Mesenchymal stem cell (in vitro differentiated cells and primary cell): ENCODE data around the gene CDC42BPG.

Experiments
- DNase-seq: peaks from one replicate; pipeline ENCODE4 v3.0.0-alpha.2; 2013
- H2AFZ ChIP-seq: one replicate; pipeline ENCODE4 v1.6.1; 2013; ENCODE audit warnings: low read depth, mild to moderate bottlenecking, control low read depth, inconsistent platforms, low read length, moderate library complexity
- H2AK5ac ChIP-seq: 2 replicates; pipeline ENCODE4 v1.6.1; 2013; ENCODE audit warnings: low read length, moderate library complexity, mild to moderate bottlenecking, inconsistent platforms; ENCODE audit not compliant: severe bottlenecking
- H2BK120ac ChIP-seq: one replicate; pipeline ENCODE4 v1.6.1; 2013; ENCODE audit warnings: low read depth, mild to moderate bottlenecking, inconsistent platforms, low read length, moderate library complexity
- H2BK12ac ChIP-seq, 2 experiments: one replicate each; pipeline ENCODE4 v1.6.1; 2013; ENCODE audit warnings: inconsistent platforms in 2 of 2, low read length in 2 of 2, mild to moderate bottlenecking in 2 of 2, moderate library complexity in 2 of 2, control low read depth in 1 of 2
- H2BK15ac ChIP-seq: one replicate; pipeline ENCODE4 v1.6.1; 2013; ENCODE audit warnings: mild to moderate bottlenecking, low read depth, inconsistent platforms; ENCODE audit not compliant: poor library complexity, severe bottlenecking
- H2BK5ac ChIP-seq: 2 replicates; pipeline ENCODE4 v1.6.1; 2013; ENCODE audit warnings: low read depth, mild to moderate bottlenecking, low read length, control low read depth, inconsistent platforms; ENCODE audit not compliant: poor library complexity, severe bottlenecking
- H3K14ac ChIP-seq, 2 experiments: one replicate each; pipeline ENCODE4 v1.6.1; 2013; ENCODE audit warnings: inconsistent platforms in 2 of 2, low read length in 2 of 2, control low read depth in 1 of 2, mild to moderate bottlenecking in 1 of 2, moderate library complexity in 1 of 2
- H3K18ac ChIP-seq, 2 experiments: one replicate each; pipeline ENCODE4 v1.6.1; 2013; ENCODE audit warnings: inconsistent platforms in 2 of 2, low read length in 2 of 2, control low read depth in 1 of 2, low read depth in 1 of 2, mild to moderate bottlenecking in 1 of 2
- H3K23ac ChIP-seq, 2 experiments: one replicate each; pipeline ENCODE4 v1.6.1; 2013; ENCODE audit warnings: inconsistent platforms in 2 of 2, low read length in 2 of 2, mild to moderate bottlenecking in 2 of 2, moderate library complexity in 2 of 2, control low read depth in 1 of 2
- H3K27ac ChIP-seq: 2 replicates; pipeline ENCODE4 v1.5.1; 2013; ENCODE audit warnings: mild to moderate bottlenecking, moderate library complexity, low read length, control low read depth, inconsistent platforms; ENCODE audit not compliant: poor library complexity, severe bottlenecking
- H3K27me3 ChIP-seq, 2 experiments: 2 replicates each; pipeline versions ENCODE4 v1.6.1 to v1.7.0; 2013; ENCODE audit warnings: low read length in 2 of 2, mild to moderate bottlenecking in 2 of 2, moderate library complexity in 2 of 2, control low read depth in 1 of 2, inconsistent platforms in 1 of 2; ENCODE audit not compliant: control insufficient read depth in 1 of 2, insufficient read depth in 1 of 2
- H3K36me3 ChIP-seq, 2 experiments: 2 replicates each; pipeline versions ENCODE4 v1.6.1 to v1.7.0; 2013; ENCODE audit warnings: low read length in 2 of 2, control low read depth in 1 of 2, inconsistent platforms in 1 of 2, low read depth in 1 of 2, mild to moderate bottlenecking in 1 of 2; ENCODE audit not compliant: insufficient read depth in 2 of 2, control insufficient read depth in 1 of 2
- H3K4ac ChIP-seq, 2 experiments: one replicate each; pipeline ENCODE4 v1.6.1; 2013; ENCODE audit warnings: inconsistent platforms in 2 of 2, low read length in 2 of 2, mild to moderate bottlenecking in 2 of 2, moderate library complexity in 2 of 2, control low read depth in 1 of 2, low read depth in 1 of 2
- H3K4me1 ChIP-seq: 2 replicates; pipeline ENCODE4 v1.6.1; 2013; ENCODE audit warnings: low read depth, low read length, control low read depth; ENCODE audit not compliant: control insufficient read depth, insufficient read depth
- H3K4me2 ChIP-seq: 2 replicates; pipeline ENCODE4 v1.6.1; 2013; ENCODE audit warnings: low read length, mild to moderate bottlenecking, inconsistent platforms; ENCODE audit not compliant: poor library complexity, severe bottlenecking
- H3K4me3 ChIP-seq, 2 experiments: 2 replicates each; pipeline versions ENCODE4 v1.5.1 to v1.7.0; 2013; ENCODE audit warnings: low read length in 2 of 2, mild to moderate bottlenecking in 2 of 2, control low read depth in 1 of 2, low read depth in 1 of 2; ENCODE audit not compliant: insufficient read depth in 1 of 2
- H3K79me1 ChIP-seq: replicated peaks from 2 replicates; pipeline ENCODE4 v1.6.1; 2013; ENCODE audit warnings: mild to moderate bottlenecking, control low read depth, low read length, inconsistent platforms; ENCODE audit not compliant: poor library complexity, severe bottlenecking
- H3K9ac ChIP-seq: 2 replicates; pipeline ENCODE4 v1.7.0; 2013; ENCODE audit warnings: mild to moderate bottlenecking, low read length, moderate library complexity
- H3K9me3 ChIP-seq: 2 replicates; pipeline ENCODE4 v1.7.0; 2013; ENCODE audit warnings: mild to moderate bottlenecking, low read length; ENCODE audit not compliant: control insufficient read depth
- H4K8ac ChIP-seq: one replicate; pipeline ENCODE4 v1.6.1; 2013; ENCODE audit warnings: inconsistent platforms, mild to moderate bottlenecking, low read length, moderate library complexity
- H4K91ac ChIP-seq: one replicate; pipeline ENCODE4 v1.6.1; 2013; ENCODE audit warnings: mild to moderate bottlenecking, low read length, inconsistent platforms
- WGBS: methylation state at CpG from one replicate; pipeline ENCODE4 v1.1.7; 2013; ENCODE audit warnings: mixed read lengths; 5-methylcytosine and 5-hydroxymethylcytosine counted together

The CDC42BPG gene

DNA sequence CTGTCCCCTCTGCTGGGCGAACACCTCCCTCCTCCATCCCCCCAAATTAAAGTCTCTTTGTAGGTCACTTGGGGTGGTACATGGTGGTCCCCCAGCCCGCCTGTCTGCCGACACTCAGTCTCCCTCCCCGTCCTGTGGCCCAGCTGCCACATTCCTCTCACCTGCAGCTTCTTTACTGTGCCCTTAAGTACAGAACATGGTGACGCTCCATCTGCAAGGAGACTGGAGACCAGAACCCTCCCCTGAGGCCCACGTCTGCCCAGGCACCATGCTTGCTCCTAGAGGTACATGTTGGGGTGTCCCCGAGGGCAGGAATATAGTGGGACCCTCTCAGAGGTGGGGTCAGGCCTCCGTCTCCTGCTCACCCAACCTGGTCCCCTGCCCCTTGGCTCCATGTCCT, 39.6 kb upstream of the CDC42BPG start:
- Histone ChIP-seq H2BK12ac (no peak overlapping the region), H3K9me3 (no peaks in the 10 kb centered on the region), H3K23ac (no peak overlapping the region), H3K4ac (no peak overlapping the region), H4K8ac (no peak overlapping the region), H3K14ac (no peak overlapping the region), H2BK5ac (no peak overlapping the region), H3K79me1 (peaks cover 3% of the 10 kb centered on the region), H2AK5ac (no peak overlapping the region), H2BK120ac (no peak overlapping the region), H4K91ac (no peak overlapping the region), H3K18ac (no peak overlapping the region), H3K4me2 (no peak overlapping the region), H2AFZ (no peak overlapping the region), H3K9ac (no peak overlapping the region), H2BK15ac (no peak overlapping the region), H3K36me3 (no peaks in the 10 kb centered on the region), H3K4me1 (peaks cover 20% of the 10 kb centered on the region), H3K27ac (no peak overlapping the region), H3K4me3 (no peak overlapping the region), H3K27me3 (no peaks in the 10 kb centered on the region)
- 89% methylated on average over 8 of the region's 8 CpGs for WGBS
- DNase-seq, result no peak

DNA sequence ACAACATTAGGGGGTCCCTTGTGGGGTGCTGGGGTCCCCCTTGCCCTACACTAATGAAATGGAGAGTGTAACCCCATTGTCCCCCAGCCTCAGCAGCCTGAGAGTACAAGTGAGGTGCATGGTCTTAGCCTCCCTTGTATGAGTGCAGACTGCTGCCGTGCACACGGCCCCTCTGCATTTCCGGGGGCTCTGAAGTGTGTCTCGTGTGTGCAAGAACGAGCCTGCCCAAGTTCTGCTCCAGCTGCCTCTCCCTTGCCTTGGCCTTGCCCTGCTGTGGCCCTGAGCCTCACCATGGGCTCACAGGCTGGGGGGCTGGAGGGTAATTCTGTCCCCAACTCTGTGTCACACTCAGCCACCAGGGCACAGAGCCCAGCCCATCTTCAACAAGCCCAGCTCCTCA, 39.1 kb upstream of the CDC42BPG start:
- no peak overlapping the region for H3K4ac ChIP-seq
- peaks cover 15% of the 10 kb centered on the region for H3K4me1 ChIP-seq
- no peak overlapping the region for H3K23ac ChIP-seq
- H3K79me1 ChIP-seq, result peaks cover 3% of the 10 kb centered on the region
- H2AK5ac ChIP-seq, result no peak overlapping the region
- H3K9me3 ChIP-seq, result no peaks in the 10 kb centered on the region
- no peak overlapping the region for H2AFZ ChIP-seq
- no peaks in the 10 kb centered on the region for H3K27me3 ChIP-seq
- 93% methylated on average over 5 of the region's 5 CpGs for WGBS
- no peak overlapping the region for H3K27ac ChIP-seq
- H3K18ac ChIP-seq, result no peak overlapping the region
- H4K91ac ChIP-seq, result peak overlapping the region; percentile 6
- no peak overlapping the region for H2BK15ac ChIP-seq
- H3K9ac ChIP-seq, result no peak overlapping the region
- no peak overlapping the region for H2BK12ac ChIP-seq
- no peak overlapping the region for H2BK120ac ChIP-seq
- no peak overlapping the region for H2BK5ac ChIP-seq
- H3K36me3 ChIP-seq, result no peaks in the 10 kb centered on the region
- no peak overlapping the region for H3K4me2 ChIP-seq
- no peak overlapping the region for H3K14ac ChIP-seq
- DNase-seq, result no peak
- peak overlapping the region; percentile 19 for H4K8ac ChIP-seq
- H3K4me3 ChIP-seq, result no peak overlapping the region

DNA sequence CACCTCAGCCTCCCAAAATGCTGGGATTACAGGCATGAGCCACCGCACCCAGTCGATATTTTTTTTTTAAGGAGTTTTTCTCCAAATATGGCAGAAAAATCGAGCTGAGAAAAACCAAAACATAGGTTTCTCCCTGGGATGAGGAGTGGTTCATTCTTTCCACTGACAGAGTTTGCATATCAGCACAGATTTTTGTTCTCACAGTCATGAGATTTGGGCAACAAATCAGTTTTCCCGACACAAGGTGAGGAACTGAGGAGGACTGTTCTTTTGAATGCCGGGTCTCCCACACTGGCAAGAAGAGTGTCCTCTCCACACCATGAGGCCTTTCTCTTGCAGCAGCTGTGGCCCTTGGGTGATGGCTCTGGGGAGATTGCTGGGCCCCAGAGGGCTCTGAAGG, 37.8 kb upstream of the CDC42BPG start:
- Histone ChIP-seq H3K27ac (no peak overlapping the region), H3K4ac (no peak overlapping the region), H2BK120ac (no peak overlapping the region), H4K8ac (no peak overlapping the region), H3K27me3 (no peaks in the 10 kb centered on the region), H4K91ac (no peak overlapping the region), H3K4me1 (peaks cover 7% of the 10 kb centered on the region), H3K36me3 (no peaks in the 10 kb centered on the region), H2BK15ac (no peak overlapping the region), H2AK5ac (no peak overlapping the region), H3K4me2 (no peak overlapping the region), H2BK12ac (no peak overlapping the region), H3K18ac (no peak overlapping the region), H3K14ac (no peak overlapping the region), H3K79me1 (peaks cover 3% of the 10 kb centered on the region), H3K9ac (no peak overlapping the region), H2BK5ac (no peak overlapping the region), H3K9me3 (no peaks in the 10 kb centered on the region), H3K4me3 (no peak overlapping the region), H2AFZ (no peak overlapping the region), H3K23ac (no peak overlapping the region)
- DNase-seq, result no peak
- WGBS, result 92% methylated on average over 5 of the region's 5 CpGs

DNA sequence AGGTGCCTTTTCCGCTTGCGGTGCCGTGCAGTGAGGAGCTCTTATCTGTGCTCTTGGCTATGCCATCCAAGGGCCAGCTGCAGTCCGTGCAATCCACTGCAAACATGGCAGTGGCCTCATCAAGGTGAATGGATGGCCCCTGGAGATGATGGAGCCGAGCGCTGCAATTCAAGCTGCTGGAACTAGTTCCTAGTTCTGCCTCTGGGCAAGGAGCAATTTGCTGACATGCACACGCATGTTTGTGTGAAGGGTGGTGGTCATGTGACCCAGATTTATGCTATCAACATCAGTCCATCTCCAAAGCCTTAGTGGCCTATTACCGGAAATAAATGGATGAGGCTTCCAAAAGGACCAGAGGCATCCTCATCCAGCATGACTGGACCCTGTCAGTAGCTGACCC, 37.0 kb upstream of the CDC42BPG start:
- WGBS, result 94% methylated on average over 8 of the region's 8 CpGs

More for the DNA sequence above, 37.0 kb upstream of the CDC42BPG start:
- Histone ChIP-seq H3K23ac (no peak overlapping the region), H2BK12ac (no peak overlapping the region), H3K9me3 (no peaks in the 10 kb centered on the region), H3K4me3 (no peak overlapping the region), H3K14ac (no peak overlapping the region), H2AK5ac (no peak overlapping the region), H3K18ac (no peak overlapping the region), H2BK120ac (no peak overlapping the region), H3K4me1 (peaks cover 12% of the 10 kb centered on the region), H2BK15ac (no peak overlapping the region), H3K27me3 (no peaks in the 10 kb centered on the region), H3K9ac (no peak overlapping the region), H3K4me2 (no peak overlapping the region), H3K27ac (no peak overlapping the region), H4K91ac (peak overlapping the region; percentile 37), H4K8ac (peak overlapping the region; percentile 20), H2AFZ (no peak overlapping the region), H2BK5ac (no peak overlapping the region), H3K4ac (no peak overlapping the region), H3K79me1 (peaks cover 3% of the 10 kb centered on the region), H3K36me3 (no peaks in the 10 kb centered on the region)
- DNase-seq, result no peak
